Gastroesophageal sphincter (tissue), 3 donors: ENCODE data around the gene CLASP1.

Experiments
- POLR2AphosphoS5 ChIP-seq: sonication (generic); formaldehyde crosslinking; IDR thresholded peaks from one replicate; pipeline ENCODE4 v1.6.1; 2017; ENCODE audit warnings: antibody characterized with exemption
- TF ChIP-seq, protein P1 (sequence below), 4 experiments: fragments of 200-600 bp in 2 of 4; fragments of 450-650 bp in 2 of 4; sonication (generic) in 1 of 4; IDR thresholded peaks; one replicate each; pipeline ENCODE4 v1.5.1; 2017 to 2019; ENCODE audit warnings: antibody characterized with exemption in 4 of 4, mild to moderate bottlenecking in 2 of 4, moderate library complexity in 2 of 4

- TF ChIP-seq POLR2AphosphoS5, result no peak
- TF ChIP-seq, protein P1, sequence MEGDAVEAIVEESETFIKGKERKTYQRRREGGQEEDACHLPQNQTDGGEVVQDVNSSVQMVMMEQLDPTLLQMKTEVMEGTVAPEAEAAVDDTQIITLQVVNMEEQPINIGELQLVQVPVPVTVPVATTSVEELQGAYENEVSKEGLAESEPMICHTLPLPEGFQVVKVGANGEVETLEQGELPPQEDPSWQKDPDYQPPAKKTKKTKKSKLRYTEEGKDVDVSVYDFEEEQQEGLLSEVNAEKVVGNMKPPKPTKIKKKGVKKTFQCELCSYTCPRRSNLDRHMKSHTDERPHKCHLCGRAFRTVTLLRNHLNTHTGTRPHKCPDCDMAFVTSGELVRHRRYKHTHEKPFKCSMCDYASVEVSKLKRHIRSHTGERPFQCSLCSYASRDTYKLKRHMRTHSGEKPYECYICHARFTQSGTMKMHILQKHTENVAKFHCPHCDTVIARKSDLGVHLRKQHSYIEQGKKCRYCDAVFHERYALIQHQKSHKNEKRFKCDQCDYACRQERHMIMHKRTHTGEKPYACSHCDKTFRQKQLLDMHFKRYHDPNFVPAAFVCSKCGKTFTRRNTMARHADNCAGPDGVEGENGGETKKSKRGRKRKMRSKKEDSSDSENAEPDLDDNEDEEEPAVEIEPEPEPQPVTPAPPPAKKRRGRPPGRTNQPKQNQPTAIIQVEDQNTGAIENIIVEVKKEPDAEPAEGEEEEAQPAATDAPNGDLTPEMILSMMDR (IDR thresholded peaks at IDR 0.05), result no peak
Observed at GRCh38 chr2:121513597-121514333, 135.5 kb downstream of the CLASP1 start.
